Measurements from ENCODE around the gene SEMA5A.

DNA sequence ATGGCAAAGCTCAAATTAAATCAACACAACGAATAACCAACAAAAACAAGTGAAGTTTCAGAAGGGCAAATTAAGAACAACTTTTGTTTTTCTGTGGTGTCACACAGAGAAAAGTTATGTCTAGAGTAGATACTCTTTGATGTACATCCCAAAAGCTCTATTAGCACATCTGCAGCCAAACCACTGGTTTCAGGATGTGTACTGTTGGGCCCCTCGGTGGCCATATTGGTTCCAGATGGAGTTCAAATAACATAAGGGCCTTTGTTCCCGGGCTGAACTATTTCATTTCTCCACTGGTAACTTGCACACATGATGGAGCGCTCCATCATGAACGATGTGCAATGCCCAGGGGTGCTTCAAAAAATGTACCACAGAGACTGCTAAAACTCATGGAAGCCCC lies 126.1 kb downstream of the SEMA5A start:
- TF ChIP-seq CTCF (IDR thresholded peaks at IDR 0.05; ENCODE audit: insufficient read depth, low read depth, low read length) = no peak
- no peak for TF ChIP-seq EZH2 (IDR thresholded peaks at IDR 0.05; ENCODE audit: insufficient read depth, low read length)

All from astrocyte (in vitro differentiated cells and primary cell).